Neuronal stem cell (in vitro differentiated cells): Measurements from ENCODE around the gene ATXN10.

Experiments
- DNase-seq: peaks from one replicate; pipeline ENCODE4 v3.0.0-alpha.2; 2013; ENCODE audit warnings: low spot score
- H2AFZ ChIP-seq: one replicate; pipeline ENCODE4 v1.6.1; 2013; ENCODE audit warnings: mild to moderate bottlenecking, low read length, inconsistent platforms
- H2AK5ac ChIP-seq: 2 replicates; pipeline ENCODE4 v1.6.1; 2013; ENCODE audit warnings: low read depth, mild to moderate bottlenecking, inconsistent platforms, low read length, moderate library complexity, mixed read lengths
- H2BK120ac ChIP-seq: 2 replicates; pipeline ENCODE4 v1.6.1; 2013; ENCODE audit warnings: low read depth, mild to moderate bottlenecking, inconsistent platforms, low read length, moderate library complexity, mixed read lengths
- H2BK12ac ChIP-seq: one replicate; pipeline ENCODE4 v1.6.1; 2013; ENCODE audit warnings: low read length, inconsistent platforms
- H2BK15ac ChIP-seq: 2 replicates; pipeline ENCODE4 v1.6.1; 2013; ENCODE audit warnings: mild to moderate bottlenecking, low read length, inconsistent platforms, mixed read lengths
- H2BK5ac ChIP-seq: one replicate; pipeline ENCODE4 v1.6.1; 2013; ENCODE audit warnings: inconsistent platforms, mild to moderate bottlenecking, low read length, moderate library complexity
- H3K14ac ChIP-seq: one replicate; pipeline ENCODE4 v1.6.1; 2013; ENCODE audit warnings: low read length, inconsistent platforms
- H3K18ac ChIP-seq: 2 replicates; pipeline ENCODE4 v1.6.1; 2013; ENCODE audit warnings: low read length, inconsistent platforms
- H3K23ac ChIP-seq: 2 replicates; pipeline ENCODE4 v1.6.1; 2013; ENCODE audit warnings: low read depth, mild to moderate bottlenecking, mixed read lengths, low read length, inconsistent platforms; ENCODE audit not compliant: poor library complexity
- H3K27ac ChIP-seq: replicated peaks from 3 replicates; pipeline ENCODE4 v1.5.1; 2013; ENCODE audit warnings: low read length, inconsistent platforms
- H3K27me3 ChIP-seq, 3 experiments: 2 replicates each; pipeline ENCODE4 v1.6.1; 2013; ENCODE audit warnings: low read length in 3 of 3, mild to moderate bottlenecking in 2 of 3, inconsistent platforms in 1 of 3, low read depth in 1 of 3, mixed read lengths in 1 of 3, moderate library complexity in 1 of 3; ENCODE audit not compliant: control insufficient read depth in 3 of 3, insufficient read depth in 3 of 3
- H3K36me3 ChIP-seq, 2 donors: replicated peaks in 1 of 2; 2 replicates each; pipeline ENCODE4 v1.6.1; 2013; ENCODE audit warnings: low read length in 2 of 2; ENCODE audit not compliant: control insufficient read depth in 2 of 2, insufficient read depth in 2 of 2
- H3K4ac ChIP-seq: 2 replicates; pipeline ENCODE4 v1.6.1; 2013; ENCODE audit warnings: inconsistent platforms, mild to moderate bottlenecking, low read length, moderate library complexity
- H3K4me1 ChIP-seq, 2 donors: 1 replicate in 1 of 2; 2 replicates in 1 of 2; pipeline ENCODE4 v1.6.1; 2013; ENCODE audit warnings: low read length in 2 of 2, low read depth in 1 of 2; ENCODE audit not compliant: control insufficient read depth in 2 of 2, insufficient read depth in 1 of 2
- H3K4me2 ChIP-seq: one replicate; pipeline ENCODE4 v1.6.1; 2013; ENCODE audit warnings: mild to moderate bottlenecking, low read length, inconsistent platforms; ENCODE audit not compliant: insufficient read depth, poor library complexity, severe bottlenecking
- H3K4me3 ChIP-seq, 2 donors: 2 replicates each; pipeline ENCODE4 v1.5.1; 2013; ENCODE audit warnings: low read length in 2 of 2, mild to moderate bottlenecking in 2 of 2, inconsistent platforms in 1 of 2, moderate library complexity in 1 of 2
- H3K79me1 ChIP-seq: one replicate; pipeline ENCODE4 v1.6.1; 2013; ENCODE audit warnings: low read depth, mild to moderate bottlenecking, inconsistent platforms, low read length, moderate library complexity
- H3K9ac ChIP-seq: one replicate; pipeline ENCODE4 v1.6.1; 2013; ENCODE audit warnings: mild to moderate bottlenecking, low read depth, low read length, inconsistent platforms; ENCODE audit not compliant: poor library complexity
- H3K9me3 ChIP-seq, 2 donors: replicated peaks in 1 of 2; 2 replicates each; pipeline versions ENCODE3 to v1.6.1; 2013; ENCODE audit warnings: low read length in 2 of 2, mild to moderate bottlenecking in 2 of 2, inconsistent platforms in 1 of 2, low read depth in 1 of 2, mixed read lengths in 1 of 2, moderate library complexity in 1 of 2; ENCODE audit not compliant: control insufficient read depth in 2 of 2, insufficient read depth in 1 of 2
- H4K8ac ChIP-seq: one replicate; pipeline ENCODE4 v1.6.1; 2013; ENCODE audit warnings: low read depth, mild to moderate bottlenecking, inconsistent platforms, low read length, moderate library complexity
- H4K91ac ChIP-seq: one replicate; pipeline ENCODE4 v1.6.1; 2013; ENCODE audit warnings: low read length, low read depth, mild to moderate bottlenecking, inconsistent platforms; ENCODE audit not compliant: poor library complexity
- WGBS, 2 donors: extraction: QIAGEN DNeasy Blood & Tissue Kit; methylation state at CpG; one replicate each; pipeline ENCODE4 v1.1.7; 2013; ENCODE audit warnings: missing lambda C conversion rate in 2 of 2, mixed read lengths in 1 of 2; ENCODE audit not compliant: insufficient read length in 2 of 2, insufficient replicate concordance in 1 of 2; ENCODE audit errors: extremely low coverage in 2 of 2; 5-methylcytosine and 5-hydroxymethylcytosine counted together

ATXN10 gene

DNA sequence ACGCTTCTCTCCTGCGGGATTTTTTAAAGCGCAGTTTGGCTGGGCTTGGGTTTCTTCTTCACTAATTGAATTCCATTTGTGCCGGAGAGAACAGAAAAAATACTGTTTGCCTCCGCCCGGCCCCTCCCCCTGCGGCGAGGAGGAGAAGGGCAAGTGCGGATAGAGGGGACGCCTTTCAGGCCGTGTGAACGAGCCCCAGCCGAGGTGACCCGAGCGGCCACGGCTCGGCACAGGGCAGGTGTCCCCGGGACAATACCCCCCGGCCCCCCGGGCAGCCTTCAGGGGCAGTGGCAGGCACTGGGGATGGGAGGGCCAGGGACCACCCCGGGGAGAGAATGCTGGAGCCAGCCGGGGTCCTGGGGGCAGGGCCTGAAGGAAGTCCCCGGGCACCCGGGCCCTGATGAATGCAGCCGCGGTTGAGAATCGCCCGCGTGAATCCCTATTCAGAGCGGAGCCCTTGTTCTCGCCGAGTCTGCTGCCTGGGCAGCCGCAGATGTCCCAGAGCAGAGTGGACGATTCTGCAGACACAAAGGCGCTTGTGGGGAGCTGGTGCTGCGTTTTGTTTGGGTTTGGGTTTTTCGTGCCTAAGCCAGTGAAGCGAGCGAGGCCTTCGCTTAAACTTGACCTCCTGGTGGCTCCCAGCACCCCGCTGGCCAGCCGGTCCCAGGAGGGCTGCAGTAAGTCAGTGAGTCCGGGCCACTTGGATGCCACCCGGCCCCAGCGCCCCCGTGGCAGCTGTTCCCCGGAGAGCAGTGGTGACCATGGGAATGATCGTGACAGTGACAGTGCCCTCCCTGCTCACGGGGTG, 209.3 kb downstream of the ATXN10 start:
- H2BK12ac ChIP-seq = peak overlapping the region; percentile 84
- no peak overlapping the region for H3K9ac ChIP-seq
- H4K91ac ChIP-seq = no peak overlapping the region
- peak overlapping the region; percentile 30 for H2AK5ac ChIP-seq
- no peak overlapping the region for H3K27ac ChIP-seq
- H3K4me1 ChIP-seq = peaks cover 56 to 57% of the 10 kb centered on the region in 2 donors
- H3K23ac ChIP-seq = peak overlapping the region; percentile 31
- peak overlapping the region; percentile 37 for H3K4ac ChIP-seq
- WGBS, 2 donors = no CpG with 5 or more reads among the region's 49 CpGs
- no peak for DNase-seq
- H3K4me3 ChIP-seq = peak overlapping the region in 1 of 2 donors; percentile 35
- H3K79me1 ChIP-seq = peaks cover 4% of the 10 kb centered on the region
- peak overlapping the region; percentile 29 for H2BK5ac ChIP-seq
- no peaks in the 10 kb centered on the region for H3K36me3 ChIP-seq
- peak overlapping the region; percentile 94 for H2AFZ ChIP-seq
- H3K18ac ChIP-seq = peak overlapping the region; percentile 92
- peak overlapping the region; percentile 97 for H3K14ac ChIP-seq
- peak overlapping the region; percentile 17 for H4K8ac ChIP-seq
- H3K27me3 ChIP-seq = peaks cover 0 to 56% (median 3%) of the 10 kb centered on the region in 3 experiments
- peak overlapping the region; percentile 64 for H3K4me2 ChIP-seq
- peak overlapping the region; percentile 85 for H2BK15ac ChIP-seq
- H3K9me3 ChIP-seq = no peaks in the 10 kb centered on the region
- peak overlapping the region; percentile 2 for H2BK120ac ChIP-seq

GRCh38 chr22:45881524-45881875, 209.9 kb downstream of the ATXN10 start:
- no peak overlapping the region for H3K4me2 ChIP-seq
- peak overlapping the region in 1 of 2 donors; percentile 35 for H3K4me3 ChIP-seq
- WGBS, 2 donors = no CpG with 5 or more reads among the region's 8 CpGs
- H2AK5ac ChIP-seq = peak overlapping the region; percentile 30
- no peak overlapping the region for H3K27ac ChIP-seq
- H3K14ac ChIP-seq = peak overlapping the region; percentile 97
- peak overlapping the region; percentile 85 for H2BK15ac ChIP-seq
- peak overlapping the region; percentile 29 for H2BK5ac ChIP-seq
- H3K4me1 ChIP-seq = peaks cover 58 to 61% of the 10 kb centered on the region in 2 donors
- H3K9me3 ChIP-seq = no peaks in the 10 kb centered on the region
- H3K27me3 ChIP-seq = peaks cover 0 to 54% (median 3%) of the 10 kb centered on the region in 3 experiments
- H2BK120ac ChIP-seq = peak overlapping the region; percentile 2
- H3K36me3 ChIP-seq = no peaks in the 10 kb centered on the region
- H3K9ac ChIP-seq = no peak overlapping the region
- H2BK12ac ChIP-seq = peak overlapping the region; percentile 84
- DNase-seq = no peak
- peak overlapping the region; percentile 94 for H2AFZ ChIP-seq
- H4K91ac ChIP-seq = no peak overlapping the region
- H4K8ac ChIP-seq = peak overlapping the region; percentile 17
- peaks cover 4% of the 10 kb centered on the region for H3K79me1 ChIP-seq
- no peak overlapping the region for H3K4ac ChIP-seq
- H3K18ac ChIP-seq = peak overlapping the region; percentile 92
- H3K23ac ChIP-seq = no peak overlapping the region

- peaks cover 49 to 57% of the 10 kb centered on the region in 2 donors for H3K4me1 ChIP-seq
- H2BK15ac ChIP-seq = peak overlapping the region; percentile 19
- H2BK5ac ChIP-seq = peak overlapping the region; percentile 35
- H4K91ac ChIP-seq = no peak overlapping the region
- H2BK120ac ChIP-seq = no peak overlapping the region
- H2BK12ac ChIP-seq = peak overlapping the region; percentile 4
- no peak overlapping the region for H3K4ac ChIP-seq
- H3K4me2 ChIP-seq = no peak overlapping the region
- H3K27ac ChIP-seq = no peak overlapping the region
- H3K14ac ChIP-seq = peak overlapping the region; percentile 2
- peak overlapping the region; percentile 33 for H2AK5ac ChIP-seq
- no peak overlapping the region for H3K23ac ChIP-seq
- H3K27me3 ChIP-seq = peaks cover 0 to 48% (median 3%) of the 10 kb centered on the region in 3 experiments
- peaks cover 0 to 6% of the 10 kb centered on the region in 2 donors for H3K9me3 ChIP-seq
- H3K9ac ChIP-seq = peak overlapping the region; percentile 25
- DNase-seq = no peak
- no peak overlapping the region for H3K4me3 ChIP-seq
- H3K36me3 ChIP-seq = peaks cover 0 to 2% of the 10 kb centered on the region in 2 donors
- H3K18ac ChIP-seq = peak overlapping the region; percentile 89
- peaks cover 4% of the 10 kb centered on the region for H3K79me1 ChIP-seq
- no peak overlapping the region for H2AFZ ChIP-seq
- no CpG with 5 or more reads among the region's 32 CpGs for WGBS, 2 donors
- no peak overlapping the region for H4K8ac ChIP-seq
Measured at GRCh38 chr22:45882881-45883810, 211.5 kb downstream of the ATXN10 start.
